Testis (tissue), 2 donors: ENCODE data around the gene NCOA6.

Experiments used
- POLR2A ChIP-seq: fragments of 450-650 bp; IDR thresholded peaks from one replicate; pipeline ENCODE4 v1.6.1; 2017; ENCODE audit warnings: antibody characterized with exemption, mild to moderate bottlenecking, moderate library complexity
- TF ChIP-seq, protein P1 (sequence below), 3 experiments: fragments of 450-650 bp in 2 of 3; fragments of 200-600 bp in 1 of 3; sonication (generic) in 1 of 3; IDR thresholded peaks; one replicate each; pipeline ENCODE4 v1.5.1; 2016 to 2019; ENCODE audit warnings: antibody characterized with exemption in 3 of 3, mild to moderate bottlenecking in 2 of 3, moderate library complexity in 1 of 3

DNA sequence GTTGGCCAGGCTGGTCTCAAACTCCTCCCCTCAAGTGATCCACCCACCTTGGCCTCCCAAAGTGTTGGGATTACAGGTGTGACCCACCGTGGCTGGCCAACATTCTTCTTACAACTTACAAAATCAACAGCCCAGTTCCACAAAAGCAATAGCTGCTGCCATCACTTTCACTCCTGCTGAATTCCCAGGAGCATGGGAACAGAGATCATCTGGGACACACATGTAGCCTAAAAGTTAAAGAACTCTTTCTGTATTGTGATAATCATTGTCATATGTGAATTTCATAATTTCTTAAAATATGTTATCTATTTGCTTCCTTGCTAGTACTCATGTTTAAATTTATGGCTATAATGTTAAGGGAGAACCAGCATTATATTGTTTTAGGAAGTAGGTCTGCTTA, 51.7 kb downstream of the NCOA6 start:
- TF ChIP-seq, protein P1, sequence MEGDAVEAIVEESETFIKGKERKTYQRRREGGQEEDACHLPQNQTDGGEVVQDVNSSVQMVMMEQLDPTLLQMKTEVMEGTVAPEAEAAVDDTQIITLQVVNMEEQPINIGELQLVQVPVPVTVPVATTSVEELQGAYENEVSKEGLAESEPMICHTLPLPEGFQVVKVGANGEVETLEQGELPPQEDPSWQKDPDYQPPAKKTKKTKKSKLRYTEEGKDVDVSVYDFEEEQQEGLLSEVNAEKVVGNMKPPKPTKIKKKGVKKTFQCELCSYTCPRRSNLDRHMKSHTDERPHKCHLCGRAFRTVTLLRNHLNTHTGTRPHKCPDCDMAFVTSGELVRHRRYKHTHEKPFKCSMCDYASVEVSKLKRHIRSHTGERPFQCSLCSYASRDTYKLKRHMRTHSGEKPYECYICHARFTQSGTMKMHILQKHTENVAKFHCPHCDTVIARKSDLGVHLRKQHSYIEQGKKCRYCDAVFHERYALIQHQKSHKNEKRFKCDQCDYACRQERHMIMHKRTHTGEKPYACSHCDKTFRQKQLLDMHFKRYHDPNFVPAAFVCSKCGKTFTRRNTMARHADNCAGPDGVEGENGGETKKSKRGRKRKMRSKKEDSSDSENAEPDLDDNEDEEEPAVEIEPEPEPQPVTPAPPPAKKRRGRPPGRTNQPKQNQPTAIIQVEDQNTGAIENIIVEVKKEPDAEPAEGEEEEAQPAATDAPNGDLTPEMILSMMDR (IDR thresholded peaks at IDR 0.05) = no peak
- no peak for TF ChIP-seq POLR2A
